ENCODE results near the gene P4HB.

DNA sequence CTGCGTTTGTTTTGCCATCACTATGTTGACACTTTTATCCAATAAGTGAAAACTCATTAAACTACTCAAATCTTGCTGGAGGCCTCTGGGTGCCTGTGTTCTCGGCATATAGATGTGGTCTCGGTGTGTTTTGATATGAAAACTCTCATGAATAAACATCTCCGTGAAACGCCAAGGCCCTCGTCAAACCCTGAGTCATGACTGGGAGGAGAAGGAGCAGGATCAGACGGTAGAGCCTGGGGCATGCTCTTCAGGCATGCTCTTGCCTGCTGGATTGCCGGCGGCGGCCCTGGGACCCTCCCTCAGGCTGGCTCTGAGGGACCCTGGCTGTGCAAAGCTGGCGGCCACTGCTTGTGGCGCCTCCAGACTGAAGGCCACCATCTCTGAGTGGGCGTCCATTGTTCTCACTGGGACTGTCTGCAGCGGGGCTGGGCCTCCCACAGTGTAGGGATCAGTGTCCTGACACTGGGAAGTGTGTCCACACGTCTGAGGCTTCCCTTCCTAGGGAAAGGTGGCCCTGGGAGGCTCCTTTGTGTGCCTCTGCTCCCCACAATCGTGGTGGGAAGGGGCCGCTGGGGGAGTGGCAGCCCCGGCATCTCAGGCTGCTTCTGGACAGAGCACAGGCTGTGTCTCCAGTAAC is 40.0 kb upstream of the P4HB start:
- no peak for TF ChIP-seq ZNF830 (tag by site-specific recombination; IDR thresholded peaks at IDR 0.05; ENCODE audit: low read depth)
- no peak for TF ChIP-seq ZNF23 (tag by site-specific recombination; IDR thresholded peaks at IDR 0.05; ENCODE audit: borderline replicate concordance)
- TF ChIP-seq, protein P1, sequence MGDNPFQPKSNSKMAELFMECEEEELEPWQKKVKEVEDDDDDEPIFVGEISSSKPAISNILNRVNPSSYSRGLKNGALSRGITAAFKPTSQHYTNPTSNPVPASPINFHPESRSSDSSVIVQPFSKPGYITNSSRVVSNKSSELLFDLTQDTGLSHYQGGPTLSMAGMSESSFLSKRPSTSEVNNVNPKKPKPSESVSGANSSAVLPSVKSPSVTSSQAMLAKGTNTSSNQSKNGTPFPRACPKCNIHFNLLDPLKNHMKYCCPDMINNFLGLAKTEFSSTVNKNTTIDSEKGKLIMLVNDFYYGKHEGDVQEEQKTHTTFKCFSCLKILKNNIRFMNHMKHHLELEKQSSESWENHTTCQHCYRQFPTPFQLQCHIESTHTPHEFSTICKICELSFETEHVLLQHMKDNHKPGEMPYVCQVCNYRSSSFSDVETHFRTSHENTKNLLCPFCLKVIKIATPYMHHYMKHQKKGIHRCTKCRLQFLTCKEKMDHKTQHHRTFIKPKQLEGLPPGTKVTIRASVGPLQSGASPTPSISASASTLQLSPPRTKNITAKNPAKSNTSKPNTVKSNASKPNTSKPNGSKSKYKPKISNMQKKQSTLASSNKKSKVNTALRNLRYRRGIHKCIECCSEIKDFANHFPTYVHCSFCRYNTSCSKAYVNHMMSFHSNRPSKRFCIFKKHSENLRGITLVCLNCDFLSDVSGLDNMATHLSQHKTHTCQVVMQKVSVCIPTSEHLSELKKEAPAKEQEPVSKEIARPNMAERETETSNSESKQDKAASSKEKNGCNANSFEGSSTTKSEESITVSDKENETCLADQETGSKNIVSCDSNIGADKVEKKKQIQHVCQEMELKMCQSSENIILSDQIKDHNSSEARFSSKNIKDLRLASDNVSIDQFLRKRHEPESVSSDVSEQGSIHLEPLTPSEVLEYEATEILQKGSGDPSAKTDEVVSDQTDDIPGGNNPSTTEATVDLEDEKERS (tag by site-specific recombination; IDR thresholded peaks at IDR 0.05), result no peak
- no peak for TF ChIP-seq ZNF274 (IDR thresholded peaks at IDR 0.05; ENCODE audit: low read length)
- TF ChIP-seq ZNF274 (tag by site-specific recombination; IDR thresholded peaks at IDR 0.05; ENCODE audit: borderline replicate concordance), result no peak
- TF ChIP-seq, protein P2, sequence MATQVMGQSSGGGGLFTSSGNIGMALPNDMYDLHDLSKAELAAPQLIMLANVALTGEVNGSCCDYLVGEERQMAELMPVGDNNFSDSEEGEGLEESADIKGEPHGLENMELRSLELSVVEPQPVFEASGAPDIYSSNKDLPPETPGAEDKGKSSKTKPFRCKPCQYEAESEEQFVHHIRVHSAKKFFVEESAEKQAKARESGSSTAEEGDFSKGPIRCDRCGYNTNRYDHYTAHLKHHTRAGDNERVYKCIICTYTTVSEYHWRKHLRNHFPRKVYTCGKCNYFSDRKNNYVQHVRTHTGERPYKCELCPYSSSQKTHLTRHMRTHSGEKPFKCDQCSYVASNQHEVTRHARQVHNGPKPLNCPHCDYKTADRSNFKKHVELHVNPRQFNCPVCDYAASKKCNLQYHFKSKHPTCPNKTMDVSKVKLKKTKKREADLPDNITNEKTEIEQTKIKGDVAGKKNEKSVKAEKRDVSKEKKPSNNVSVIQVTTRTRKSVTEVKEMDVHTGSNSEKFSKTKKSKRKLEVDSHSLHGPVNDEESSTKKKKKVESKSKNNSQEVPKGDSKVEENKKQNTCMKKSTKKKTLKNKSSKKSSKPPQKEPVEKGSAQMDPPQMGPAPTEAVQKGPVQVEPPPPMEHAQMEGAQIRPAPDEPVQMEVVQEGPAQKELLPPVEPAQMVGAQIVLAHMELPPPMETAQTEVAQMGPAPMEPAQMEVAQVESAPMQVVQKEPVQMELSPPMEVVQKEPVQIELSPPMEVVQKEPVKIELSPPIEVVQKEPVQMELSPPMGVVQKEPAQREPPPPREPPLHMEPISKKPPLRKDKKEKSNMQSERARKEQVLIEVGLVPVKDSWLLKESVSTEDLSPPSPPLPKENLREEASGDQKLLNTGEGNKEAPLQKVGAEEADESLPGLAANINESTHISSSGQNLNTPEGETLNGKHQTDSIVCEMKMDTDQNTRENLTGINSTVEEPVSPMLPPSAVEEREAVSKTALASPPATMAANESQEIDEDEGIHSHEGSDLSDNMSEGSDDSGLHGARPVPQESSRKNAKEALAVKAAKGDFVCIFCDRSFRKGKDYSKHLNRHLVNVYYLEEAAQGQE (tag by site-specific recombination; IDR thresholded peaks at IDR 0.05), result no peak
- no peak for TF ChIP-seq ZNF121 (tag by site-specific recombination; IDR thresholded peaks at IDR 0.05)
- no peak for TF ChIP-seq ZNF184 (tag by site-specific recombination; IDR thresholded peaks at IDR 0.05)
- TF ChIP-seq YY1 (tag by site-specific recombination; IDR thresholded peaks at IDR 0.05), result no peak
- no peak for TF ChIP-seq ZNF544 (tag by site-specific recombination; IDR thresholded peaks at IDR 0.05)
- TF ChIP-seq, protein P3, sequence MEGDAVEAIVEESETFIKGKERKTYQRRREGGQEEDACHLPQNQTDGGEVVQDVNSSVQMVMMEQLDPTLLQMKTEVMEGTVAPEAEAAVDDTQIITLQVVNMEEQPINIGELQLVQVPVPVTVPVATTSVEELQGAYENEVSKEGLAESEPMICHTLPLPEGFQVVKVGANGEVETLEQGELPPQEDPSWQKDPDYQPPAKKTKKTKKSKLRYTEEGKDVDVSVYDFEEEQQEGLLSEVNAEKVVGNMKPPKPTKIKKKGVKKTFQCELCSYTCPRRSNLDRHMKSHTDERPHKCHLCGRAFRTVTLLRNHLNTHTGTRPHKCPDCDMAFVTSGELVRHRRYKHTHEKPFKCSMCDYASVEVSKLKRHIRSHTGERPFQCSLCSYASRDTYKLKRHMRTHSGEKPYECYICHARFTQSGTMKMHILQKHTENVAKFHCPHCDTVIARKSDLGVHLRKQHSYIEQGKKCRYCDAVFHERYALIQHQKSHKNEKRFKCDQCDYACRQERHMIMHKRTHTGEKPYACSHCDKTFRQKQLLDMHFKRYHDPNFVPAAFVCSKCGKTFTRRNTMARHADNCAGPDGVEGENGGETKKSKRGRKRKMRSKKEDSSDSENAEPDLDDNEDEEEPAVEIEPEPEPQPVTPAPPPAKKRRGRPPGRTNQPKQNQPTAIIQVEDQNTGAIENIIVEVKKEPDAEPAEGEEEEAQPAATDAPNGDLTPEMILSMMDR (tag by site-specific recombination; IDR thresholded peaks at IDR 0.05), result no peak

Measured in HEK293 (cell line).